Naive thymus-derived CD8-positive, alpha-beta T cell (primary cell): ENCODE results near the gene TMEFF1. TPM values are rescaled to one million over a fixed set of nuclear protein-coding genes. Genes with fewer than 3 reads are reported as not detected.
"Not testable (repeated sequence)": the region's sequence is repeated elsewhere in the genome, so short reads cannot be mapped to it uniquely, and the experiment has no call there.

Experiments used
- ATAC-seq, 2 donors: fragments of 150-1000 bp; cut with Tn5 transposase in 1 of 2; sonication (Bioruptor Pico), chemical (Tn5 transposase) in 1 of 2; 1 replicate in 1 of 2; 2 replicates in 1 of 2; pipeline ENCODE4 v1.10.0; 2021; ENCODE audit warnings: mild to moderate bottlenecking in 2 of 2, moderate library complexity in 2 of 2
- POLR2A ChIA-PET: fragments of 350-600 bp; sonication (Branson Sonifier 250); formaldehyde crosslinking; loops from one replicate; lab custom pipeline; 2021; ENCODE audit warnings: antibody characterized with exemption; lab: Charles Lee
- DNase-seq, 10 donors: peaks; one replicate each; pipeline versions ENCODE4 v3.0.0 to v3.0.0-alpha.2; 2020 to 2022
- H3K27ac Mint-ChIP-seq, 10 donors: one replicate each; pipeline ENCODE4 v1.8.0; 2020 to 2022; ENCODE audit warnings: mild to moderate bottlenecking in 10 of 10, mixed read lengths in 10 of 10, moderate library complexity in 4 of 10, inconsistent platforms in 1 of 10
- H3K27me3 Mint-ChIP-seq, 5 donors: one replicate each; pipeline ENCODE4 v1.8.0; 2021 to 2022; ENCODE audit warnings: mixed read lengths in 5 of 5
- H3K36me3 Mint-ChIP-seq, 3 donors: one replicate each; pipeline ENCODE4 v1.8.0; 2020 to 2022; ENCODE audit warnings: mixed read lengths in 3 of 3, mild to moderate bottlenecking in 2 of 3, inconsistent platforms in 1 of 3
- H3K4me1 Mint-ChIP-seq, 4 donors: one replicate each; pipeline ENCODE4 v1.8.0; 2021 to 2022; ENCODE audit warnings: mixed read lengths in 4 of 4
- H3K4me3 Mint-ChIP-seq, 10 donors: one replicate each; pipeline ENCODE4 v1.8.0; 2020 to 2022; ENCODE audit warnings: mild to moderate bottlenecking in 10 of 10, mixed read lengths in 10 of 10, moderate library complexity in 6 of 10, inconsistent platforms in 1 of 10
- H3K9me3 Mint-ChIP-seq, 9 donors: one replicate each; pipeline ENCODE4 v1.8.0; 2020 to 2022; ENCODE audit warnings: mixed read lengths in 9 of 9, mild to moderate bottlenecking in 3 of 9, inconsistent platforms in 1 of 9, moderate library complexity in 1 of 9
- polyA plus RNA-seq, 3 donors: library from polyadenylated mRNA; unstranded; fragments of 300-500 nt; fragmentation: Illumina TruSeq; gene quantifications; one replicate each; pipeline ENCODE4 v1.2.3, GENCODE V29; 2021
- total RNA-seq, 8 experiments: library from RNA in 2 of 8; stranded (reverse) in 2 of 8; gene quantifications; one replicate each; pipeline ENCODE4 v1.2.3 and lab custom pipeline; 2021 to 2026

The TMEFF1 gene
- total and polyA plus RNA-seq, 5 experiments from 2014 or later: 0.31 TPM; not detected in 4

- Mint-ChIP-seq H3K4me1 (peaks cover 0 to 18% (median 7%) of the 10 kb centered on the region in 4 donors), H3K9me3 (no peaks in the 10 kb centered on the region), H3K36me3 (peaks cover 0 to 14% (median 14%) of the 10 kb centered on the region in 3 donors), H3K27ac (no peak overlapping the region), H3K27me3 (no peaks in the 10 kb centered on the region), H3K4me3 (no peak overlapping the region)
- ATAC-seq (peak in 1 of 2 donors; percentile 52), DNase-seq (peak; percentile 32 to 81 (median 62))
- POLR2A ChIA-PET: no interaction called here
Observed at GRCh38 chr9:100437860-100438805, 34.8 kb upstream of the TMEFF1 start.

- peaks cover 3 to 13% (median 6%) of the 10 kb centered on the region in 4 donors for H3K4me1 Mint-ChIP-seq
- no peaks in the 10 kb centered on the region for H3K9me3 Mint-ChIP-seq
- peaks cover 0 to 28% (median 14%) of the 10 kb centered on the region in 3 donors for H3K36me3 Mint-ChIP-seq
- H3K27ac Mint-ChIP-seq: no peak overlapping the region
- no peaks in the 10 kb centered on the region for H3K27me3 Mint-ChIP-seq
- POLR2A ChIA-PET: no interaction called here
- no peak for ATAC-seq
- no peak for DNase-seq
- H3K4me3 Mint-ChIP-seq: no peak overlapping the region
Observed at GRCh38 chr9:100440071-100440470, 32.9 kb upstream of the TMEFF1 start.

GRCh38 chr9:100440487-100440886 lies 32.5 kb upstream of the TMEFF1 start:
- H3K27me3 Mint-ChIP-seq, ATAC-seq, H3K27ac Mint-ChIP-seq, H3K9me3 Mint-ChIP-seq, DNase-seq, H3K4me3 Mint-ChIP-seq, POLR2A ChIA-PET: not testable (repeated sequence)
- Mint-ChIP-seq H3K4me1 (peaks cover 3 to 13% (median 6%) of the 10 kb centered on the region in 4 donors), H3K36me3 (peaks cover 0 to 29% (median 14%) of the 10 kb centered on the region in 3 donors)

- H3K27me3 Mint-ChIP-seq: no peaks in the 10 kb centered on the region
- POLR2A ChIA-PET: no interaction called here
- peaks cover 3 to 13% (median 6%) of the 10 kb centered on the region in 4 donors for H3K4me1 Mint-ChIP-seq
- H3K36me3 Mint-ChIP-seq: peaks cover 0 to 39% (median 19%) of the 10 kb centered on the region in 3 donors
- ATAC-seq: no peak
- H3K27ac Mint-ChIP-seq: no peak overlapping the region
- H3K4me3 Mint-ChIP-seq: peak overlapping the region in 2 of 10 donors; percentile 29 to 36
- no peaks in the 10 kb centered on the region for H3K9me3 Mint-ChIP-seq
- no peak for DNase-seq
Observed at GRCh38 chr9:100441911-100442361, 31.0 kb upstream of the TMEFF1 start.

- no peak overlapping the region for H3K4me3 Mint-ChIP-seq
- no peak for DNase-seq
- H3K27ac Mint-ChIP-seq: peak overlapping the region in 1 of 10 donors; percentile 4
- POLR2A ChIA-PET: no interaction called here
- no peaks in the 10 kb centered on the region for H3K9me3 Mint-ChIP-seq
- H3K4me1 Mint-ChIP-seq: peaks cover 0 to 9% (median 3%) of the 10 kb centered on the region in 4 donors
- H3K27me3 Mint-ChIP-seq: no peaks in the 10 kb centered on the region
- H3K36me3 Mint-ChIP-seq: peaks cover 0 to 50% (median 21%) of the 10 kb centered on the region in 3 donors
- ATAC-seq: no peak
Observed at GRCh38 chr9:100443781-100444768, 28.9 kb upstream of the TMEFF1 start.

GRCh38 chr9:100445161-100445902 lies 27.6 kb upstream of the TMEFF1 start:
- no peaks in the 10 kb centered on the region for H3K9me3 Mint-ChIP-seq
- peaks cover 0 to 10% (median 6%) of the 10 kb centered on the region in 4 donors for H3K4me1 Mint-ChIP-seq
- POLR2A ChIA-PET: no interaction called here
- no peaks in the 10 kb centered on the region for H3K27me3 Mint-ChIP-seq
- H3K36me3 Mint-ChIP-seq: peaks cover 0 to 57% (median 22%) of the 10 kb centered on the region in 3 donors
- DNase-seq: no peak
- no peak overlapping the region for H3K27ac Mint-ChIP-seq
- H3K4me3 Mint-ChIP-seq: no peak overlapping the region
- ATAC-seq: no peak

- H3K4me3 Mint-ChIP-seq: no peak overlapping the region
- H3K36me3 Mint-ChIP-seq: peaks cover 0 to 64% (median 29%) of the 10 kb centered on the region in 3 donors
- no peaks in the 10 kb centered on the region for H3K9me3 Mint-ChIP-seq
- peak overlapping the region in 1 of 10 donors; percentile 17 for H3K27ac Mint-ChIP-seq
- DNase-seq: no peak
- H3K27me3 Mint-ChIP-seq: no peaks in the 10 kb centered on the region
- peaks cover 0 to 10% (median 6%) of the 10 kb centered on the region in 4 donors for H3K4me1 Mint-ChIP-seq
- ATAC-seq: no peak
- POLR2A ChIA-PET: no interaction called here
Observed at GRCh38 chr9:100445903-100446549, 26.9 kb upstream of the TMEFF1 start.

GRCh38 chr9:100447041-100447440 lies 25.9 kb upstream of the TMEFF1 start:
- Mint-ChIP-seq H3K4me3 (no peak overlapping the region), H3K4me1 (peaks cover 0 to 10% (median 5%) of the 10 kb centered on the region in 4 donors), H3K27ac (no peak overlapping the region), H3K9me3 (peaks cover 0 to 1% (median 0%) of the 10 kb centered on the region in 9 donors), H3K36me3 (peaks cover 0 to 68% (median 36%) of the 10 kb centered on the region in 3 donors), H3K27me3 (no peaks in the 10 kb centered on the region)
- no peak for DNase-seq
- POLR2A ChIA-PET: no interaction called here
- ATAC-seq: no peak

GRCh38 chr9:100448266-100448665 lies 24.7 kb upstream of the TMEFF1 start:
- Mint-ChIP-seq H3K4me3 (no peak overlapping the region), H3K9me3 (peaks cover 0 to 2% (median 0%) of the 10 kb centered on the region in 9 donors), H3K36me3 (peaks cover 0 to 67% (median 43%) of the 10 kb centered on the region in 3 donors), H3K27ac (no peak overlapping the region), H3K27me3 (no peaks in the 10 kb centered on the region), H3K4me1 (peaks cover 0 to 10% (median 5%) of the 10 kb centered on the region in 4 donors)
- ATAC-seq (no peak), DNase-seq (no peak)
- POLR2A ChIA-PET: no interaction called here

- POLR2A ChIA-PET: no interaction called here
- no peak for DNase-seq
- peaks cover 0 to 68% (median 53%) of the 10 kb centered on the region in 3 donors for H3K36me3 Mint-ChIP-seq
- peaks cover 0 to 2% (median 0%) of the 10 kb centered on the region in 9 donors for H3K9me3 Mint-ChIP-seq
- peaks cover 0 to 9% (median 2%) of the 10 kb centered on the region in 4 donors for H3K4me1 Mint-ChIP-seq
- ATAC-seq: no peak
- no peak overlapping the region for H3K4me3 Mint-ChIP-seq
- peak overlapping the region in 2 of 10 donors; percentile 4 to 8 for H3K27ac Mint-ChIP-seq
- H3K27me3 Mint-ChIP-seq: no peaks in the 10 kb centered on the region
Observed at GRCh38 chr9:100449420-100449819, 23.5 kb upstream of the TMEFF1 start.

- POLR2A ChIA-PET: no interaction called here
- Mint-ChIP-seq H3K27me3 (no peaks in the 10 kb centered on the region), H3K36me3 (peaks cover 0 to 52% (median 46%) of the 10 kb centered on the region in 3 donors), H3K27ac (no peak overlapping the region), H3K4me1 (peaks cover 0 to 8% (median 2%) of the 10 kb centered on the region in 4 donors), H3K9me3 (peaks cover 0 to 2% (median 0%) of the 10 kb centered on the region in 9 donors), H3K4me3 (no peak overlapping the region)
- ATAC-seq: no peak
- no peak for DNase-seq
Observed at GRCh38 chr9:100452894-100453293, 20.1 kb upstream of the TMEFF1 start.
